Measurements from ENCODE around the gene FLNB.
"Not testable (repeated sequence)": the region's sequence is repeated elsewhere in the genome, so short reads cannot be mapped to it uniquely, and the experiment has no call there.

FLNB gene

GRCh38 chr3:57980416-57980815 lies 27.8 kb upstream of the FLNB start:
- no peak for DNase-seq (ENCODE audit: low read depth)

- no peak for DNase-seq (ENCODE audit: low read depth)
Observed at GRCh38 chr3:57981483-57982087, 26.6 kb upstream of the FLNB start.

GRCh38 chr3:57982561-57983243 lies 25.5 kb upstream of the FLNB start:
- DNase-seq (ENCODE audit: low read depth), result no peak

GRCh38 chr3:57983734-57984518 lies 24.3 kb upstream of the FLNB start:
- DNase-seq (ENCODE audit: low read depth), result peak; percentile 77

GRCh38 chr3:57985176-57985983 lies 22.8 kb upstream of the FLNB start:
- no peak for DNase-seq (ENCODE audit: low read depth)

GRCh38 chr3:57985984-57986246 lies 22.3 kb upstream of the FLNB start:
- DNase-seq (ENCODE audit: low read depth), result no peak

- DNase-seq (ENCODE audit: low read depth), result no peak
Observed at GRCh38 chr3:57986261-57986660, 22.0 kb upstream of the FLNB start.

- DNase-seq (ENCODE audit: low read depth), result not testable (repeated sequence)
Observed at GRCh38 chr3:57989198-57989597, 19.0 kb upstream of the FLNB start.

GRCh38 chr3:57989646-57990045 lies 18.6 kb upstream of the FLNB start:
- no peak for DNase-seq (ENCODE audit: low read depth)

- DNase-seq (ENCODE audit: low read depth), result no peak
Observed at GRCh38 chr3:57992452-57993213, 15.6 kb upstream of the FLNB start.

- DNase-seq (ENCODE audit: low read depth), result no peak
Observed at GRCh38 chr3:57998366-57999283, 9.6 kb upstream of the FLNB start.

GRCh38 chr3:57999417-58000115 lies 8.7 kb upstream of the FLNB start:
- DNase-seq (ENCODE audit: low read depth), result no peak

- DNase-seq (ENCODE audit: low read depth), result no peak
Observed at GRCh38 chr3:58000306-58001085, 7.7 kb upstream of the FLNB start.

GRCh38 chr3:58001086-58001467 lies 7.1 kb upstream of the FLNB start:
- no peak for DNase-seq (ENCODE audit: low read depth)

- DNase-seq (ENCODE audit: low read depth), result no peak
Observed at GRCh38 chr3:58001979-58002378, 6.2 kb upstream of the FLNB start.

GRCh38 chr3:58003093-58003492 lies 5.1 kb upstream of the FLNB start:
- DNase-seq (ENCODE audit: low read depth), result no peak

- no peak for DNase-seq (ENCODE audit: low read depth)
Observed at GRCh38 chr3:58004973-58005372, 3.2 kb upstream of the FLNB start.

- DNase-seq (ENCODE audit: low read depth), result peak; percentile 17
Observed at GRCh38 chr3:58005669-58006068, 2.6 kb upstream of the FLNB start.

GRCh38 chr3:58006661-58007060 lies 1.6 kb upstream of the FLNB start:
- no peak for DNase-seq (ENCODE audit: low read depth)

Data from fibroblast of the conjunctiva (primary cell).